Caco-2 (cell line): Measurements from ENCODE around the gene KDM4C. TPM values are rescaled to one million over a fixed set of nuclear protein-coding genes. Genes with fewer than 3 reads are reported as not detected.

Experiments
- BruUV-seq: library from RNA; stranded (reverse); fragments of 400-500 nt; replicated peaks from 2 replicates; lab custom pipeline; 2021; lab: Mats Ljungman, UMichigan
- CTCF ChIA-PET: fragments of 300-600 bp; sonication (Branson Sonifier 250); formaldehyde crosslinking; loops from one replicate; lab custom pipeline; 2022; ENCODE audit warnings: antibody characterized with exemption; lab: Charles Lee
- POLR2A ChIA-PET: fragments of 300-600 bp; sonication (Branson Sonifier 250); formaldehyde crosslinking; loops from one replicate; lab custom pipeline; 2022; ENCODE audit warnings: antibody characterized with exemption; lab: Charles Lee
- DNase-seq, 2 experiments: peaks; one replicate each; pipeline versions ENCODE4 v3.0.0 to v3.0.0-alpha.2; 2020 to 2022
- H3K27me3 ChIP-seq: replicated peaks from 2 replicates; pipeline ENCODE4 v1.6.0; 2011; ENCODE audit warnings: low read length; ENCODE audit not compliant: control insufficient read depth, insufficient read depth
- H3K36me3 ChIP-seq: 2 replicates; pipeline ENCODE4 v1.5.1; 2011; ENCODE audit warnings: low read length; ENCODE audit not compliant: control insufficient read depth, insufficient read depth
- H3K4me1 ChIP-seq: fragments of 250-450 bp; sonication (Bioruptor Pico); 2 replicates; pipeline ENCODE4 v1.5.1; 2020; ENCODE audit warnings: mild to moderate bottlenecking
- H3K4me3 ChIP-seq: 2 replicates; pipeline ENCODE4 v1.5.1; 2011; ENCODE audit warnings: low read depth, mild to moderate bottlenecking, control low read depth, low read length
- H3K9me3 ChIP-seq: fragments of 250-450 bp; sonication (Bioruptor Pico); 2 replicates; pipeline ENCODE4 v1.5.1; 2020; ENCODE audit warnings: mild to moderate bottlenecking, moderate library complexity
- H3K27ac Mint-ChIP-seq: one replicate; pipeline ENCODE4 v1.8.0; 2022; ENCODE audit warnings: mixed read lengths; ENCODE audit not compliant: unreplicated experiment
- H3K27me3 Mint-ChIP-seq: one replicate; pipeline ENCODE4 v1.8.0; 2022; ENCODE audit warnings: mixed read lengths; ENCODE audit not compliant: insufficient read depth, unreplicated experiment
- H3K36me3 Mint-ChIP-seq: one replicate; pipeline ENCODE4 v1.8.0; 2022; ENCODE audit warnings: mild to moderate bottlenecking, mixed read lengths; ENCODE audit not compliant: insufficient read depth, unreplicated experiment
- H3K4me1 Mint-ChIP-seq: one replicate; pipeline ENCODE4 v1.8.0; 2022; ENCODE audit warnings: low read depth, mixed read lengths; ENCODE audit not compliant: unreplicated experiment
- H3K4me3 Mint-ChIP-seq: one replicate; pipeline ENCODE4 v1.8.0; 2022; ENCODE audit warnings: mild to moderate bottlenecking, moderate library complexity, mixed read lengths; ENCODE audit not compliant: unreplicated experiment
- H3K9me3 Mint-ChIP-seq: one replicate; pipeline ENCODE4 v1.8.0; 2022; ENCODE audit warnings: mixed read lengths; ENCODE audit not compliant: unreplicated experiment
- intact Hi-C: fragments of 100-400 bp; cut with micrococcal nuclease; formaldehyde crosslinking; loops from one replicate; pipeline ENCODE4 v1.10.0; 2022; ENCODE audit not compliant: unreplicated experiment
- total RNA-seq: library from RNA; stranded (reverse); gene quantifications from 2 replicates; pipeline ENCODE4 v1.2.3, GENCODE V29; 2022
- TF ChIP-seq, protein P1 (sequence below), 2 experiments: fragments of 200-600 bp in 1 of 2; IDR thresholded peaks; 1 replicate in 1 of 2; 2 replicates in 1 of 2; pipeline versions ENCODE4 v1.5.1 to v1.8.0; 2011 to 2022; ENCODE audit warnings: antibody characterized with exemption in 1 of 2, control low read depth in 1 of 2, inconsistent platforms in 1 of 2, low read depth in 1 of 2, low read length in 1 of 2, mild to moderate bottlenecking in 1 of 2, moderate library complexity in 1 of 2; ENCODE audit not compliant: insufficient read depth in 1 of 2, severe bottlenecking in 1 of 2, unreplicated experiment in 1 of 2

KDM4C gene
- total RNA-seq, 1 experiment from 2014 or later, result 40.3 TPM

DNA sequence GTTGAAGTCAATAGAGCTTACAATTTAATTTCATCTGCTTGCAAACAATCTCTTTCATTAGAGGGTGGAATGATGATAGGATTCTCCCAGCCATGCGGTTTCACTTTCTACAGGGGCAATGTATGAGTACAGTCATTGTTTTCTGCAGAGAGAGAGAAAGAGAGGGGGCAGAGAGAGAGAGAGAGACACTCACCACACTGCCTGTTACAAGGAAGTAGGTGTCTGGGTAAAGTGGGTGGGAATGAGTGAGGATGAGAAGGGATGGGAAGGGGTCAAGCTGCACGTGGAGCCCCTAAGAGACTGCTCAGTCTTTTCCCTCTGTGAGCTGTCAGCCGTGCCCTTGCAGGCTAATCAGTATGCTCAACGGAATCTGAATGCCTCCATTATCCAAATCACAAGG lies 454.3 kb downstream of the KDM4C start:
- CTCF ChIA-PET, result no interaction called here
- Histone ChIP-seq H3K27me3 (no peaks in the 10 kb centered on the region), H3K9me3 (no peaks in the 10 kb centered on the region), H3K4me3 (no peak overlapping the region), H3K36me3 (no peaks in the 10 kb centered on the region), H3K4me1 (no peaks in the 10 kb centered on the region)
- BruUV-seq, result no TSS peak
- TF ChIP-seq, protein P1, sequence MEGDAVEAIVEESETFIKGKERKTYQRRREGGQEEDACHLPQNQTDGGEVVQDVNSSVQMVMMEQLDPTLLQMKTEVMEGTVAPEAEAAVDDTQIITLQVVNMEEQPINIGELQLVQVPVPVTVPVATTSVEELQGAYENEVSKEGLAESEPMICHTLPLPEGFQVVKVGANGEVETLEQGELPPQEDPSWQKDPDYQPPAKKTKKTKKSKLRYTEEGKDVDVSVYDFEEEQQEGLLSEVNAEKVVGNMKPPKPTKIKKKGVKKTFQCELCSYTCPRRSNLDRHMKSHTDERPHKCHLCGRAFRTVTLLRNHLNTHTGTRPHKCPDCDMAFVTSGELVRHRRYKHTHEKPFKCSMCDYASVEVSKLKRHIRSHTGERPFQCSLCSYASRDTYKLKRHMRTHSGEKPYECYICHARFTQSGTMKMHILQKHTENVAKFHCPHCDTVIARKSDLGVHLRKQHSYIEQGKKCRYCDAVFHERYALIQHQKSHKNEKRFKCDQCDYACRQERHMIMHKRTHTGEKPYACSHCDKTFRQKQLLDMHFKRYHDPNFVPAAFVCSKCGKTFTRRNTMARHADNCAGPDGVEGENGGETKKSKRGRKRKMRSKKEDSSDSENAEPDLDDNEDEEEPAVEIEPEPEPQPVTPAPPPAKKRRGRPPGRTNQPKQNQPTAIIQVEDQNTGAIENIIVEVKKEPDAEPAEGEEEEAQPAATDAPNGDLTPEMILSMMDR (IDR thresholded peaks at IDR 0.05; ENCODE audit: insufficient read depth in 1 of 2, low read depth in 1 of 2, low read length in 1 of 2, severe bottlenecking in 1 of 2, unreplicated experiment in 1 of 2), result no peak
- DNase-seq, result no peak
- Mint-ChIP-seq H3K27ac (no peak overlapping the region), H3K9me3 (no peaks in the 10 kb centered on the region), H3K36me3 (no peaks in the 10 kb centered on the region), H3K4me3 (no peak overlapping the region), H3K27me3 (peaks cover 10% of the 10 kb centered on the region), H3K4me1 (no peaks in the 10 kb centered on the region)
- intact Hi-C loops, result no loop called here
- POLR2A ChIA-PET, result no interaction called here

DNA sequence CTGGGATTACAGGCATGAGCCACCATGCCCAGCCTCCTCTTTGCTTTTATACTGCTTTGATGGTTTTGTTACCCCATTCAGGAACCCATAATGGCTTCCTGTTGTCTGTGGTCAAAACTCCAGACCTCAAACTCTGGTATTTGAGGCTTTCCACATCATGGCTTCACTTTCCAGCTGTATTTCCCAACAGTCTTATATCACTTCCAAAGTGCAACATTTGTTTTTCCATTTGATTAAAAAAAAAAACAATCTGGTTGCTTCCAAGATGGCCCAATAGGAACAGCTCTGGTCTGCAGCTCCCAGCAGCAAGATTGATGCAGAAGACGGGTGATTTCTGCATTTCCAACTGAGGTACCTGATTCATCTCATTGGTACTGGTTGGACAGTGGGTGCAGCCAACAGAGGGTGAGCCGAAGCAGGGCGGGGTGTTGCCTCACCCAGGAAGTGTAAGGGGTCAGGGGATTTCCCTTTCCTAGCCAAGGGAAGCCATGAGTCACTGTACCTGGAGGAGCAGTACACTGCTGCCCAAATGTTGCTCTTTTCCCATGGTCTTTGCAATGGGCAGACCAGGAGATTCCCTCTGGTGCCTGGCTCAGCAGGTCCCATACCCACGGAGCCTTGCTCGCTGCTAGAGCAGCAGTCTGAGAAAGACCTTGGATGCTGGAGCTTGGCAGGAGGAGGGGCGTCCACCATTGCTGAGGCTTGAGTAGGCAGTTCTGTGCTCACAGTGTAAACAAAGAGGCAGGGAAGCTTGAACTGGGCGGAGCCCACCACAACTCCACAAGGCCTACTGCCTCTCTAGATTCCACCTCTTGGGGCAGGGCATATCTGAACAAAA lies 458.4 kb downstream of the KDM4C start:
- Mint-ChIP-seq H3K4me1 (no peaks in the 10 kb centered on the region), H3K9me3 (no peaks in the 10 kb centered on the region), H3K4me3 (no peak overlapping the region), H3K27me3 (peaks cover 12% of the 10 kb centered on the region), H3K27ac (no peak overlapping the region), H3K36me3 (no peaks in the 10 kb centered on the region)
- Histone ChIP-seq H3K4me1 (no peaks in the 10 kb centered on the region), H3K27me3 (no peaks in the 10 kb centered on the region), H3K4me3 (no peak overlapping the region), H3K9me3 (no peaks in the 10 kb centered on the region), H3K36me3 (no peaks in the 10 kb centered on the region)
- TF ChIP-seq, protein P1 (IDR thresholded peaks at IDR 0.05; ENCODE audit: insufficient read depth in 1 of 2, low read depth in 1 of 2, low read length in 1 of 2, severe bottlenecking in 1 of 2, unreplicated experiment in 1 of 2), result no peak
- no TSS peak for BruUV-seq
- intact Hi-C loops, result no loop called here
- ChIA-PET POLR2A (no interaction called here), CTCF (no interaction called here)
- DNase-seq, result no peak

DNA sequence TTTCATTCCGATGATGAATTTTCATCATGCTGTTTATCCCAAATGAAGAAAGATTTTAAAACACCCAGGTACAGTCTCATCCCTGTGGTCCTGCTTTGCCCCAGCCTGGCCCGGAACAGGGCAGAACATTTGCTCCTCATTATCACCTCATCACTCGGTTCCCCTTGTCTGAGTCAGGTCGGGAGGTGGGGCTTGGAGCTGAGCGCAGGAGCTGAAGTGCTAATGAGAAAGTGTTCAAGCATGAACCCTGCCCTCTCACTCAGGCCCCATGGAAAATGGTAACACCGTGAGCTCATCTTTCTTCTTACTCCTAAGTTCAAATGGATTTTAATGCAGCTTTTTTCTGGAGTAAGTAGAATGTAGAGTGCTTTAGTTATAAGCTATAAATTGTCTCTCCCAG lies 466.2 kb downstream of the KDM4C start:
- ChIA-PET POLR2A (no interaction called here), CTCF (no interaction called here)
- Mint-ChIP-seq H3K36me3 (no peaks in the 10 kb centered on the region), H3K27ac (no peak overlapping the region), H3K9me3 (no peaks in the 10 kb centered on the region), H3K4me1 (no peaks in the 10 kb centered on the region), H3K4me3 (no peak overlapping the region), H3K27me3 (peaks cover 29% of the 10 kb centered on the region)
- TF ChIP-seq, protein P1 (IDR thresholded peaks at IDR 0.05; ENCODE audit: insufficient read depth in 1 of 2, low read depth in 1 of 2, low read length in 1 of 2, severe bottlenecking in 1 of 2, unreplicated experiment in 1 of 2), result no peak
- H3K9me3 ChIP-seq, result no peaks in the 10 kb centered on the region
- H3K4me1 ChIP-seq, result no peaks in the 10 kb centered on the region
- no peak overlapping the region for H3K4me3 ChIP-seq
- H3K36me3 ChIP-seq, result no peaks in the 10 kb centered on the region
- DNase-seq, result no peak
- intact Hi-C loops, result no loop called here
- no TSS peak for BruUV-seq
- no peaks in the 10 kb centered on the region for H3K27me3 ChIP-seq

Other genes with a start within 250 kb of the KDM4C start
- gene GLDC, start 112.2 kb upstream of the KDM4C start, total RNA-seq, result 276 and 320 TPM in 2 replicates